Measurements from ENCODE around the gene LRRC41.

DNA sequence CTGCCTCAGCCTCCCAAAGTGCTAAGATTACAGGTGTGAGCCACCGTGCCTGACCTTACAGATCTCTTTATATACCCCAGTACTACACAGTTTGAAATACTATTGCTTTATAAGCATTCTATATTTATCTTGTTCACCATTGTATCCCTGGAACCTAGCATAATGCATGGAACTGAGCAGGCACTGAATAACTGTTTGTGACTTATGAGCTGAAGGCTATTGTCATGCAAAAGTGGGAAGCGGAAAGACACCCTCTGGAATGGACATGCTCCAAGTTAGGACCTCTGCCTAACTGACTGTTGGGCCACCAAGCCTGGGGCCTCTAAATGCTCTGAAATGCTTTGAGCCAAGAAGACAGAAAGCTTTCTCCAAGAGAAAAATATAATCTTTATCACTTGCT is 8.1 kb downstream of the LRRC41 start:
- TF ChIP-seq RAD21 (IDR thresholded peaks at IDR 0.05) (no peak), RXRA (IDR thresholded peaks at IDR 0.05) (no peak), JUND (IDR thresholded peaks at IDR 0.05) (no peak), YY1 (IDR thresholded peaks at IDR 0.05) (no peak), SP1 (IDR thresholded peaks at IDR 0.05) (no peak)
- TF ChIP-seq, protein P1, sequence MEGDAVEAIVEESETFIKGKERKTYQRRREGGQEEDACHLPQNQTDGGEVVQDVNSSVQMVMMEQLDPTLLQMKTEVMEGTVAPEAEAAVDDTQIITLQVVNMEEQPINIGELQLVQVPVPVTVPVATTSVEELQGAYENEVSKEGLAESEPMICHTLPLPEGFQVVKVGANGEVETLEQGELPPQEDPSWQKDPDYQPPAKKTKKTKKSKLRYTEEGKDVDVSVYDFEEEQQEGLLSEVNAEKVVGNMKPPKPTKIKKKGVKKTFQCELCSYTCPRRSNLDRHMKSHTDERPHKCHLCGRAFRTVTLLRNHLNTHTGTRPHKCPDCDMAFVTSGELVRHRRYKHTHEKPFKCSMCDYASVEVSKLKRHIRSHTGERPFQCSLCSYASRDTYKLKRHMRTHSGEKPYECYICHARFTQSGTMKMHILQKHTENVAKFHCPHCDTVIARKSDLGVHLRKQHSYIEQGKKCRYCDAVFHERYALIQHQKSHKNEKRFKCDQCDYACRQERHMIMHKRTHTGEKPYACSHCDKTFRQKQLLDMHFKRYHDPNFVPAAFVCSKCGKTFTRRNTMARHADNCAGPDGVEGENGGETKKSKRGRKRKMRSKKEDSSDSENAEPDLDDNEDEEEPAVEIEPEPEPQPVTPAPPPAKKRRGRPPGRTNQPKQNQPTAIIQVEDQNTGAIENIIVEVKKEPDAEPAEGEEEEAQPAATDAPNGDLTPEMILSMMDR (IDR thresholded peaks at IDR 0.05; ENCODE audit: low read depth, low read length, missing input control) = no peak

All from liver (tissue), 3 donors.